HG03095 (cell line): ENCODE results near the gene MTG1.
"Not testable (repeated sequence)": the region's sequence is repeated elsewhere in the genome, so short reads cannot be mapped to it uniquely, and the experiment has no call there.

Experiments
- ATAC-seq: cut with Tn5 transposase; IDR thresholded peaks from one replicate; pipeline ENCODE4 v1.9.1; 2021; ENCODE audit warnings: moderate library complexity; ENCODE audit not compliant: unreplicated experiment

Gene MTG1

GRCh38 chr10:133461841-133462240 is 67.9 kb downstream of the MTG1 start:
- no peak for ATAC-seq

- no peak for ATAC-seq
Observed at GRCh38 chr10:133462512-133463305, 68.8 kb downstream of the MTG1 start.

- ATAC-seq, result no peak
Observed at GRCh38 chr10:133464582-133465031, 70.7 kb downstream of the MTG1 start.

GRCh38 chr10:133465191-133465949 is 71.4 kb downstream of the MTG1 start:
- ATAC-seq, result no peak

GRCh38 chr10:133465950-133466474 is 72.1 kb downstream of the MTG1 start:
- no peak for ATAC-seq

- ATAC-seq, result no peak
Observed at GRCh38 chr10:133466683-133467275, 72.8 kb downstream of the MTG1 start.

GRCh38 chr10:133467286-133467911 is 73.4 kb downstream of the MTG1 start:
- no peak for ATAC-seq

- ATAC-seq, result not testable (repeated sequence)
Observed at GRCh38 chr10:133469205-133469604, 75.2 kb downstream of the MTG1 start.

- ATAC-seq, result no peak
Observed at GRCh38 chr10:133471300-133472109, 77.5 kb downstream of the MTG1 start.
